DOHH2 (cell line): ENCODE measurements around the gene SLC50A1.
A peak's percentile ranks its signal among the peaks of the same experiment; 100 is the strongest.

Experiments used
- H3F3A ChIP-seq: fragments of 200-600 bp; sonication (generic), shearing (Covaris generic); 2 replicates; pipeline ENCODE4 v1.6.0; 2016; ENCODE audit warnings: antibody characterized with exemption, mild to moderate bottlenecking; ENCODE audit not compliant: control insufficient read depth, insufficient read depth
- H3K27ac ChIP-seq: fragments of 200-600 bp; sonication (generic); 2 replicates; pipeline ENCODE4 v1.5.1; 2014; ENCODE audit warnings: low read depth, mild to moderate bottlenecking, low read length, moderate library complexity
- H3K27me3 ChIP-seq: fragments of 200-600 bp; sonication (generic); 2 replicates; pipeline ENCODE4 v1.6.1; 2014; ENCODE audit warnings: mild to moderate bottlenecking, low read length, mixed read lengths; ENCODE audit not compliant: control insufficient read depth
- H3K36me3 ChIP-seq: fragments of 200-600 bp; sonication (generic); 2 replicates; pipeline ENCODE4 v1.6.1; 2014; ENCODE audit warnings: mild to moderate bottlenecking, low read length, moderate library complexity, mixed read lengths; ENCODE audit not compliant: control insufficient read depth
- H3K4me1 ChIP-seq: fragments of 200-600 bp; sonication (generic); 2 replicates; pipeline ENCODE4 v1.6.1; 2014; ENCODE audit warnings: mild to moderate bottlenecking, low read length, mixed read lengths; ENCODE audit not compliant: control insufficient read depth
- H3K4me2 ChIP-seq: fragments of 200-600 bp; sonication (generic); 2 replicates; pipeline ENCODE4 v1.6.0; 2014; ENCODE audit warnings: mild to moderate bottlenecking, low read length, moderate library complexity
- H3K4me3 ChIP-seq: fragments of 200-600 bp; sonication (generic); 2 replicates; pipeline ENCODE4 v1.5.1; 2014; ENCODE audit warnings: mild to moderate bottlenecking, low read length, mixed read lengths
- H3K79me2 ChIP-seq: fragments of 200-600 bp; sonication (generic); 2 replicates; pipeline ENCODE4 v1.6.1; 2014; ENCODE audit warnings: mild to moderate bottlenecking, low read length, mixed read lengths; ENCODE audit not compliant: control insufficient read depth
- H3K9me2 ChIP-seq: fragments of 200-600 bp; sonication (generic); replicated peaks from 2 replicates; pipeline ENCODE4 v1.6.1; 2014; ENCODE audit warnings: mild to moderate bottlenecking, low read length, mixed read lengths; ENCODE audit not compliant: control insufficient read depth
- H3K9me3 ChIP-seq: fragments of 200-600 bp; sonication (generic); 2 replicates; pipeline ENCODE4 v1.6.1; 2014; ENCODE audit warnings: antibody characterized with exemption, low read length, mixed read lengths; ENCODE audit not compliant: control insufficient read depth, insufficient read depth
- H4K20me1 ChIP-seq: fragments of 200-600 bp; sonication (generic); 2 replicates; pipeline ENCODE4 v1.6.0; 2014; ENCODE audit warnings: low read depth, mild to moderate bottlenecking, antibody characterized with exemption, low read length, moderate library complexity; ENCODE audit not compliant: control insufficient read depth, insufficient read depth
- EZH2phosphoT487 ChIP-seq: fragments of 200-600 bp; sonication (generic); IDR thresholded peaks from 2 replicates; pipeline ENCODE4 v1.6.1; 2017; ENCODE audit warnings: borderline replicate concordance, mild to moderate bottlenecking, antibody characterized with exemption, low read length, moderate library complexity, mixed read lengths
- TF ChIP-seq, protein P1 (sequence below): fragments of 200-600 bp; sonication (generic); IDR thresholded peaks from one replicate; pipeline ENCODE4 v1.5.1; 2014; ENCODE audit warnings: antibody characterized with exemption, mild to moderate bottlenecking, low read depth, low read length; ENCODE audit not compliant: poor library complexity, severe bottlenecking

The SLC50A1 gene

DNA sequence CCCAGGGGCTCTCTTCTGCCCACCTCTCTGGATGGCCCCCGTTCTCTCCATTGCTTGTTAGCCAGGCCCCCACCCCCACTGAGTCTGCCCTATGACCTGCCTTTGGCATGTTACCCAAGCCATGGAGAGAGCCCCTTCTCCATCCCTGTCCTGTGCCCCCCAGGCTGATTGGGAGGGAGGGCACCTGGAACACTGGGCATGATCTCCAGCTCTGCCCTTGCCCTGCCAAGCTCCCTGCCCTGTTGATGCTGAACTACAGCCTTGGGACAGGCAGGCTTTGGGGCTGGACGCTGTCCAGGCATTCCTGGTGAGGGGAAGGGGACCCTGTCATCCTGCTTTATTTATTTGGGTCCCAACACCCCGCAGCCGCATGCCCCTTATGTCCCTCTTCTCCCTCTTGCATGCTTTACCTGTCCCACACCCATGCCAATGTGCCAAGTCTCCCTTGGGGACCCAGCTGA is 48.7 kb downstream of the SLC50A1 start:
- H3K36me3 ChIP-seq: peaks cover 5% of the 10 kb centered on the region; the same call in 1 of the 2 replicates
- H3K4me3 ChIP-seq: peak overlapping the region; percentile 52; the same call in 1 of the 2 replicates
- no peaks in the 10 kb centered on the region for H3K27me3 ChIP-seq
- no peak overlapping the region for H3K27ac ChIP-seq
- no peaks in the 10 kb centered on the region for H4K20me1 ChIP-seq
- peaks cover 26% of the 10 kb centered on the region for H3K4me1 ChIP-seq
- no peaks in the 10 kb centered on the region for H3K9me2 ChIP-seq
- TF ChIP-seq, protein P1, sequence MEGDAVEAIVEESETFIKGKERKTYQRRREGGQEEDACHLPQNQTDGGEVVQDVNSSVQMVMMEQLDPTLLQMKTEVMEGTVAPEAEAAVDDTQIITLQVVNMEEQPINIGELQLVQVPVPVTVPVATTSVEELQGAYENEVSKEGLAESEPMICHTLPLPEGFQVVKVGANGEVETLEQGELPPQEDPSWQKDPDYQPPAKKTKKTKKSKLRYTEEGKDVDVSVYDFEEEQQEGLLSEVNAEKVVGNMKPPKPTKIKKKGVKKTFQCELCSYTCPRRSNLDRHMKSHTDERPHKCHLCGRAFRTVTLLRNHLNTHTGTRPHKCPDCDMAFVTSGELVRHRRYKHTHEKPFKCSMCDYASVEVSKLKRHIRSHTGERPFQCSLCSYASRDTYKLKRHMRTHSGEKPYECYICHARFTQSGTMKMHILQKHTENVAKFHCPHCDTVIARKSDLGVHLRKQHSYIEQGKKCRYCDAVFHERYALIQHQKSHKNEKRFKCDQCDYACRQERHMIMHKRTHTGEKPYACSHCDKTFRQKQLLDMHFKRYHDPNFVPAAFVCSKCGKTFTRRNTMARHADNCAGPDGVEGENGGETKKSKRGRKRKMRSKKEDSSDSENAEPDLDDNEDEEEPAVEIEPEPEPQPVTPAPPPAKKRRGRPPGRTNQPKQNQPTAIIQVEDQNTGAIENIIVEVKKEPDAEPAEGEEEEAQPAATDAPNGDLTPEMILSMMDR: no peak
- no peak for TF ChIP-seq EZH2phosphoT487
- no peaks in the 10 kb centered on the region for H3K9me3 ChIP-seq
- H3K79me2 ChIP-seq: no peaks in the 10 kb centered on the region
- H3F3A ChIP-seq: no peaks in the 10 kb centered on the region
- H3K4me2 ChIP-seq: peak overlapping the region; percentile 60

DNA sequence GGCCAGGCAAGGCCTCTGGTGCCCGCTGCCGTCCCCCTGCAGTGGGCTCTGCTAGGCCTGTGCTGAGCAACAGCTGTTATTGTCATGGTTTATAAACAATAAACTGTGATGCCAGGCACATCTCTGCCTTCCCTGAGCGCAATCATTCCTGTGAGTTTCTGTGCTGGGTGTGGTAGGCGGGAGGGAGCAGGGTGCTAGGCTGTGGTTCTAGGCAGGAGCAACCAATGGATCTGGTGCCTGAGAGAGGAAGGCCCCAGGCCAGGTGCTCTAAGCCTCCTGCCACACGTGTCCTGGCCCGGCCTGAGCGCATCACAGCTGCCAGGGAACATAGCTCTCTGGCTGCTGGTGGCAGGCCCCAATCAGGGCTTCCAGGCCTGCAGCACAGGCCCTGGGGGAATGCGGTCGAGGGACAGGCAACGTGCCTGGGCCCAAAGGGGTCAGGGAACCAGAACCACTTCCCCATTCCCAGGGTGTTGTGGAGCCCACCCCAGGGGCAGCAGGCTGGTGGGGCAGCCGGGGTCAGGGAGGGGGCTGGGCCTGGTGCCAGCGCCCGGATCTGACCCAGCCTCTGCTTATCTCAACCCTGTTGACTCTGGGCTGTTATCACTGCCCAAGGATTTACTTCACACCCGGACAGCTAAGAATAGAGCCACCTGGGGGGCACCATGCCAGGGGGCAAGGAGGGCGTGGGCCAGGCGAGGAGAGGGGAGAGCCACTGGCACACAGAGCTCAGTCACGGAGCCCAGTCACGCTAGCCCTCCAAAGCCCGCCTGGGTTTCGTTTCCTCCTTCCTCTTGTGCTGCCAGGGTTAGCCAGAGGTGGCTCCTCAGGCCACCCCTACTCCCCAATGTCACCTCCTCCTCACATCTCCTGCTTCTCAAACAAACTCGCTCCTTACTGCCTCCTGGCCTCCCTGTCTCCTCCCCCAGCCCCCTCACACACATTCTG is 49.5 kb downstream of the SLC50A1 start:
- Histone ChIP-seq H3K9me2 (no peaks in the 10 kb centered on the region), H4K20me1 (no peaks in the 10 kb centered on the region), H3K79me2 (no peaks in the 10 kb centered on the region), H3K9me3 (no peaks in the 10 kb centered on the region), H3K36me3 (no peaks in the 10 kb centered on the region), H3F3A (no peaks in the 10 kb centered on the region), H3K27me3 (no peaks in the 10 kb centered on the region), H3K4me2 (peak overlapping the region; percentile 60), H3K27ac (0 out of 2 replicates have a peak overlapping the region, but pooled peaks have one; percentile 27), H3K4me1 (peaks cover 24% of the 10 kb centered on the region), H3K4me3 (peak overlapping the region; percentile 52)
- TF ChIP-seq EZH2phosphoT487: no peak
- TF ChIP-seq, protein P1: peak; percentile 49

DNA sequence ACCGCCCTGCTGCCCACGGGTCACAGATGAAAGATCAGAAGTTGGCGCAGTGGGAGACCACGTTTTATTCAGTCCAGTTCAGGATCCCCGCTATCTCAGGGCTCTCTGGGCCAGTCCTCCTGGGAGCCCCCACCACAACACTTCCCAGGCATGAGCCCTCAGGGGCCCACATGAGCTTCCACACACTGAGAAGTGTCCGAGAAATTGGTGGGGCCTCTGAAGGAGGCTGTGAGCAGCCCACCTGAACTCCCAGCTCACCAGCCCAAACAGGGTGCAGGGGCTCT is 50.1 kb downstream of the SLC50A1 start:
- Histone ChIP-seq H3K4me2 (peak overlapping the region; percentile 60), H3K4me1 (peaks cover 24% of the 10 kb centered on the region), H3K79me2 (no peaks in the 10 kb centered on the region), H3K36me3 (no peaks in the 10 kb centered on the region), H3K4me3 (peak overlapping the region; percentile 52; the same call in 1 of the 2 replicates), H3K9me2 (no peaks in the 10 kb centered on the region), H4K20me1 (no peaks in the 10 kb centered on the region), H3F3A (no peaks in the 10 kb centered on the region), H3K27ac (0 out of 2 replicates have a peak overlapping the region, but pooled peaks have one; percentile 27), H3K9me3 (no peaks in the 10 kb centered on the region), H3K27me3 (no peaks in the 10 kb centered on the region)
- no peak for TF ChIP-seq EZH2phosphoT487
- TF ChIP-seq, protein P1: no peak
